Ishikawa (cell line): Measurements from ENCODE around the gene OXSR1.

ENCODE experiments used
- CEBPB ChIP-seq: IDR thresholded peaks from 2 replicates; pipeline ENCODE4 v1.6.1; 2012
- CREB1 ChIP-seq: IDR thresholded peaks from 2 replicates; pipeline ENCODE4 v1.6.1; 2012; ENCODE audit warnings: low read depth
- EGR1 ChIP-seq: IDR thresholded peaks from 2 replicates; pipeline ENCODE4 v1.6.1; 2012
- EP300 ChIP-seq: IDR thresholded peaks from 2 replicates; pipeline ENCODE4 v1.6.1; 2012; ENCODE audit warnings: borderline replicate concordance
- FOXM1 ChIP-seq: IDR thresholded peaks from 2 replicates; pipeline ENCODE4 v1.6.1; 2012; ENCODE audit warnings: low read depth, borderline replicate concordance
- MAX ChIP-seq: IDR thresholded peaks from 2 replicates; pipeline ENCODE4 v1.6.1; 2012
- NFIC ChIP-seq: IDR thresholded peaks from 2 replicates; pipeline ENCODE4 v1.6.1; 2012
- RAD21 ChIP-seq: IDR thresholded peaks from 2 replicates; pipeline ENCODE4 v1.6.1; 2012; ENCODE audit warnings: low read depth
- REST ChIP-seq: IDR thresholded peaks from 2 replicates; pipeline ENCODE4 v1.6.1; 2012; ENCODE audit warnings: low read depth, mild to moderate bottlenecking
- TAF1 ChIP-seq: IDR thresholded peaks from 2 replicates; pipeline ENCODE4 v1.6.1; 2012; ENCODE audit warnings: low read depth, mild to moderate bottlenecking
- TCF12 ChIP-seq: IDR thresholded peaks from 2 replicates; pipeline ENCODE4 v1.6.1; 2012; ENCODE audit warnings: low read depth
- TEAD4 ChIP-seq: IDR thresholded peaks from 2 replicates; pipeline ENCODE4 v1.6.1; 2012
- USF1 ChIP-seq: IDR thresholded peaks from 2 replicates; pipeline ENCODE4 v1.6.1; 2012
- YY1 ChIP-seq: IDR thresholded peaks from 2 replicates; pipeline ENCODE4 v1.6.1; 2012; ENCODE audit warnings: low read depth
- ZBTB7A ChIP-seq: IDR thresholded peaks from 2 replicates; pipeline ENCODE4 v1.6.1; 2012; ENCODE audit warnings: low read depth

Gene OXSR1

GRCh38 chr3:38214560-38214959 is 49.2 kb downstream of the OXSR1 start:
- no peak for TF ChIP-seq TAF1
- no peak for TF ChIP-seq CREB1
- TF ChIP-seq TEAD4: no peak
- TF ChIP-seq CEBPB: no peak
- TF ChIP-seq ZBTB7A: no peak
- no peak for TF ChIP-seq MAX
- no peak for TF ChIP-seq EP300
- no peak for TF ChIP-seq TCF12
- no peak for TF ChIP-seq YY1
- TF ChIP-seq REST: no peak
- TF ChIP-seq USF1: no peak
- TF ChIP-seq EGR1: no peak
- no peak for TF ChIP-seq NFIC
- TF ChIP-seq FOXM1: no peak
- TF ChIP-seq RAD21: no peak

- TF ChIP-seq NFIC: no peak
- TF ChIP-seq TAF1: no peak
- no peak for TF ChIP-seq MAX
- TF ChIP-seq TCF12: no peak
Observed at GRCh38 chr3:38219609-38220197, 54.4 kb downstream of the OXSR1 start.

GRCh38 chr3:38221005-38221404 is 55.7 kb downstream of the OXSR1 start:
- TF ChIP-seq EGR1: no peak
- no peak for TF ChIP-seq NFIC
- no peak for TF ChIP-seq YY1
- TF ChIP-seq REST: no peak
- no peak for TF ChIP-seq USF1
- TF ChIP-seq TCF12: no peak
- no peak for TF ChIP-seq CEBPB

- TF ChIP-seq EGR1: no peak
- TF ChIP-seq RAD21: no peak
- no peak for TF ChIP-seq TCF12
- no peak for TF ChIP-seq NFIC
- no peak for TF ChIP-seq CREB1
- no peak for TF ChIP-seq EP300
- TF ChIP-seq TEAD4: no peak
- no peak for TF ChIP-seq TAF1
- TF ChIP-seq CEBPB: no peak
- TF ChIP-seq YY1: no peak
- TF ChIP-seq ZBTB7A: no peak
- TF ChIP-seq REST: no peak
Observed at GRCh38 chr3:38222032-38222634, 56.8 kb downstream of the OXSR1 start.

GRCh38 chr3:38224357-38224756 is 59.0 kb downstream of the OXSR1 start:
- TF ChIP-seq TAF1: no peak
- TF ChIP-seq FOXM1: no peak
